ENCODE results near the gene CCDC102A. TPM values are rescaled to one million over a fixed set of nuclear protein-coding genes. Genes with fewer than 3 reads are reported as not detected.

CCDC102A gene
- polyA plus RNA-seq, 2 of the 4 experiments (the other 2 are of a cell fraction) = 8.0 to 8.3 TPM

DNA sequence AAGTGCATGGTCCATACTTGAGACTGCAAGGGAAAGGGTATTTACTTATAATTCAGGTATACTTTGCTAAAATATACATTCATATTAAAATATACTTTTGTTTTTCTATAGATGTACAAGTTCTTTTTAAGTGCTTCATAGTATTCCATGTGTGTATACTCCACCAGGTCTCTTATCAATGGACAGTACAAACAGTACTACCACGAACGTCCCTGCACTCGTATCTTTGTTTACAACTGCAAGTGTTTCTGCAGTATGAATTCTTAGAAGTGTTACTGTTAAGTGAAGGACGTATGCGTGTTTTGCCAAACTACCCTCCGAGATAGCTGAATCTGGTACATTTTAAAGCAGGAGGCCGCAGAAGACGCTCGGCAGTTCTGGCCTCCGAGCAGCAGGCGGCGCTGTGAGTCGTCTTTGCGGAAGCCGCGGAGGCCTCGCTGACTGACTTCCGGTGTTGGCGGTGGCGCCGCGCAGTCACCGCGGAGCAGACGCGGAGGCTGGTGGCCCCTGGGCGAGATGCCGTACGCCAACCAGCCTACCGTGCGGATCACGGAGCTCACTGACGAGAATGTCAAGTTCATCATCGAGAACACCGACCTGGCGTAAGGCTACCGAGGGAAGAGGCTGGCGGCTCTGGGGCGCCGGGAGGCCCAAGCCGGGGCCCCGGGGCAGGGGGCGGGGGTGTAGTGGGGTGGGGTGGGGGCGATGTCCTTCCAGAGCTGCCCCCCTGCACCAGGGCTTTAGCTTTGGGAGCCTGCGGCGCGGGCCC, 74.0 kb downstream of the CCDC102A start, which contains the start of gene POLR2C (continued):
- TF ChIP-seq TFCP2L1 (CRISPR knock-in tag; IDR thresholded peaks at IDR 0.05) (no peak), JUN (IDR thresholded peaks at IDR 0.05) (peak; percentile 75 to 96; a peak in 4 of 5 replicates), RFX5 (IDR thresholded peaks at IDR 0.05) (no peak), NFE2L2 (conservative IDR thresholded peaks at IDR 0.05; ENCODE audit: low read length) (no peak), SREBF2 (IDR thresholded peaks at IDR 0.05) (no peak), ZSCAN20 (CRISPR knock-in tag; IDR thresholded peaks at IDR 0.05) (no peak), PHF8 (IDR thresholded peaks at IDR 0.05; ENCODE audit: borderline replicate concordance, low read depth) (peak; percentile 89; the same call in 1 of the 2 replicates), FOXS1 (CRISPR knock-in tag; IDR thresholded peaks at IDR 0.05) (no peak), CBX2 (IDR thresholded peaks at IDR 0.05; ENCODE audit: borderline replicate concordance, low read depth) (no peak), POLR2AphosphoS2 (conservative IDR thresholded peaks at IDR 0.05; ENCODE audit: low read length) (no peak), NR3C1 (IDR thresholded peaks at IDR 0.05) (no peak), HOXB13 (CRISPR knock-in tag; IDR thresholded peaks at IDR 0.05; ENCODE audit: low read depth) (no peak), HDAC2 (IDR thresholded peaks at IDR 0.05) (no peak), CBX8 (IDR thresholded peaks at IDR 0.05) (no peak), BHLHE40 (IDR thresholded peaks at IDR 0.05; ENCODE audit: low read depth, low read length) (no peak), JUNB (IDR thresholded peaks at IDR 0.05) (no peak), MAZ (IDR thresholded peaks at IDR 0.05; ENCODE audit: borderline replicate concordance, low read depth, low read length) (peak; percentile 58; the same call in 1 of the 2 replicates), FOSB (CRISPR knock-in tag; IDR thresholded peaks at IDR 0.05) (no peak), MYC (IDR thresholded peaks at IDR 0.05; ENCODE audit: borderline replicate concordance, low read length) (0 out of 2 replicates have a peak, but pooled peaks have one; percentile 39), CTCF (IDR thresholded peaks at IDR 0.05) (peak; percentile 82), CEBPB (IDR thresholded peaks at IDR 0.05) (no peak), ZC3H11A (IDR thresholded peaks at IDR 0.05) (no peak)
- TF ChIP-seq, protein P1, sequence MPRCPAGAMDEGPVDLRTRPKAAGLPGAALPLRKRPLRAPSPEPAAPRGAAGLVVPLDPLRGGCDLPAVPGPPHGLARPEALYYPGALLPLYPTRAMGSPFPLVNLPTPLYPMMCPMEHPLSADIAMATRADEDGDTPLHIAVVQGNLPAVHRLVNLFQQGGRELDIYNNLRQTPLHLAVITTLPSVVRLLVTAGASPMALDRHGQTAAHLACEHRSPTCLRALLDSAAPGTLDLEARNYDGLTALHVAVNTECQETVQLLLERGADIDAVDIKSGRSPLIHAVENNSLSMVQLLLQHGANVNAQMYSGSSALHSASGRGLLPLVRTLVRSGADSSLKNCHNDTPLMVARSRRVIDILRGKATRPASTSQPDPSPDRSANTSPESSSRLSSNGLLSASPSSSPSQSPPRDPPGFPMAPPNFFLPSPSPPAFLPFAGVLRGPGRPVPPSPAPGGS (IDR thresholded peaks at IDR 0.05) = peak; percentile 84; the same call in 2 of the 3 replicates

Other genes with a start within 250 kb of the CCDC102A start
- gene CCL22, start 177.8 kb downstream of the CCDC102A start, polyA plus RNA-seq (2011; rRNA removed) = not detected in 2 replicates
- not detected in 3 replicates for gene CCL22, start 177.8 kb downstream of the CCDC102A start, polyA plus RNA-seq (2017; fragmentation: RNase III; extraction: RNeasy Plus Mini Kit Qiagen cat#74134 plus additional on column Dnase treatment)
- gene CX3CL1, start 164.1 kb downstream of the CCDC102A start, polyA plus RNA-seq (2011; rRNA removed) = 0.10 and 0.17 TPM in 2 replicates
- gene CX3CL1, start 164.1 kb downstream of the CCDC102A start, polyA plus RNA-seq (2017; fragmentation: RNase III; extraction: RNeasy Plus Mini Kit Qiagen cat#74134 plus additional on column Dnase treatment) = 0.08 to 0.17 TPM (median 0.08 TPM) in 3 replicates
- not detected in 2 replicates for gene CCL17, start 131.8 kb downstream of the CCDC102A start, polyA plus RNA-seq (2011; rRNA removed)
- not detected in 3 replicates for gene CCL17, start 131.8 kb downstream of the CCDC102A start, polyA plus RNA-seq (2017; fragmentation: RNase III; extraction: RNeasy Plus Mini Kit Qiagen cat#74134 plus additional on column Dnase treatment)
- 101 and 114 TPM in 2 replicates for gene CIAPIN1, start 89.2 kb downstream of the CCDC102A start, polyA plus RNA-seq (2011; rRNA removed)
- 69.1 to 75.0 TPM (median 71.5 TPM) in 3 replicates for gene CIAPIN1, start 89.2 kb downstream of the CCDC102A start, polyA plus RNA-seq (2017; fragmentation: RNase III; extraction: RNeasy Plus Mini Kit Qiagen cat#74134 plus additional on column Dnase treatment)
- 109 and 130 TPM in 2 replicates for gene COQ9, start 89.1 kb downstream of the CCDC102A start, polyA plus RNA-seq (2011; rRNA removed)
- 46.2 to 48.0 TPM (median 47.2 TPM) in 3 replicates for gene COQ9, start 89.1 kb downstream of the CCDC102A start, polyA plus RNA-seq (2017; fragmentation: RNase III; extraction: RNeasy Plus Mini Kit Qiagen cat#74134 plus additional on column Dnase treatment)
- 229 and 259 TPM in 2 replicates for gene POLR2C, start 73.9 kb downstream of the CCDC102A start, polyA plus RNA-seq (2011; rRNA removed)
- gene POLR2C, start 73.9 kb downstream of the CCDC102A start, polyA plus RNA-seq (2017; fragmentation: RNase III; extraction: RNeasy Plus Mini Kit Qiagen cat#74134 plus additional on column Dnase treatment) = 141 to 148 TPM (median 146 TPM) in 3 replicates
- gene DOK4, start 50.1 kb downstream of the CCDC102A start, polyA plus RNA-seq (2011; rRNA removed) = 85.4 and 93.2 TPM in 2 replicates
- 51.9 to 70.3 TPM (median 65.2 TPM) in 3 replicates for gene DOK4, start 50.1 kb downstream of the CCDC102A start, polyA plus RNA-seq (2017; fragmentation: RNase III; extraction: RNeasy Plus Mini Kit Qiagen cat#74134 plus additional on column Dnase treatment)
- gene ADGRG5, start 6.1 kb upstream of the CCDC102A start, polyA plus RNA-seq (2011; rRNA removed) = not detected in 2 replicates
- 0.06 TPM in 1 of 3 replicates, not detected in the others for gene ADGRG5, start 6.1 kb upstream of the CCDC102A start, polyA plus RNA-seq (2017; fragmentation: RNase III; extraction: RNeasy Plus Mini Kit Qiagen cat#74134 plus additional on column Dnase treatment)
- gene ADGRG1, start 92.1 kb upstream of the CCDC102A start, polyA plus RNA-seq (2011; rRNA removed) = 28.3 and 37.7 TPM in 2 replicates
- gene ADGRG1, start 92.1 kb upstream of the CCDC102A start, polyA plus RNA-seq (2017; fragmentation: RNase III; extraction: RNeasy Plus Mini Kit Qiagen cat#74134 plus additional on column Dnase treatment) = 91.8 to 142 TPM (median 130 TPM) in 3 replicates
- gene ADGRG3, start 131.7 kb upstream of the CCDC102A start, polyA plus RNA-seq (2011; rRNA removed) = 0.45 and 0.77 TPM in 2 replicates
- gene ADGRG3, start 131.7 kb upstream of the CCDC102A start, polyA plus RNA-seq (2017; fragmentation: RNase III; extraction: RNeasy Plus Mini Kit Qiagen cat#74134 plus additional on column Dnase treatment) = 0.17 to 0.34 TPM (median 0.25 TPM) in 3 replicates
- 0.17 and 0.28 TPM in 2 replicates for gene DRC7, start 158.2 kb upstream of the CCDC102A start, polyA plus RNA-seq (2011; rRNA removed)
- 0.10 to 0.28 TPM (median 0.10 TPM) in 3 replicates for gene DRC7, start 158.2 kb upstream of the CCDC102A start, polyA plus RNA-seq (2017; fragmentation: RNase III; extraction: RNeasy Plus Mini Kit Qiagen cat#74134 plus additional on column Dnase treatment)
- 18.6 and 21.1 TPM in 2 replicates for gene KATNB1, start 199.2 kb upstream of the CCDC102A start, polyA plus RNA-seq (2011; rRNA removed)
- 18.1 to 21.0 TPM (median 19.1 TPM) in 3 replicates for gene KATNB1, start 199.2 kb upstream of the CCDC102A start, polyA plus RNA-seq (2017; fragmentation: RNase III; extraction: RNeasy Plus Mini Kit Qiagen cat#74134 plus additional on column Dnase treatment)

All from A549 (cell line).